ENCODE results near the gene NLRP9. TPM values are rescaled to one million over a fixed set of nuclear protein-coding genes. Genes with fewer than 3 reads are reported as not detected.

NLRP9 gene
- total and polyA plus RNA-seq, 2 of the 8 experiments (the other 6 are each of a cell fraction or from before 2014, with no cell fraction given) = not detected

Small RNAs within 50 kb of the gene (small RNA-seq; reads per million reads assigned to genes)
- gene AC010525.2 (ENCODE audit: insufficient read depth) = not detected

Other genes with a start within 250 kb of the NLRP9 start
- gene SSC5D, start 250.0 kb downstream of the NLRP9 start, total RNA-seq (2021; fragmentation: NEBNext Ultra II Directional; extraction: Animal tissue kit (Norgen Biotek cat#: 25700)) = 1.7 and 2.3 TPM in 2 replicates
- 0.39 and 0.72 TPM in 2 replicates for gene SSC5D, start 250.0 kb downstream of the NLRP9 start, polyA plus RNA-seq (2011; rRNA removed)
- 3.9 and 4.1 TPM in 2 replicates for gene SBK2, start 201.3 kb downstream of the NLRP9 start, total RNA-seq (2021; fragmentation: NEBNext Ultra II Directional; extraction: Animal tissue kit (Norgen Biotek cat#: 25700))
- gene SBK2, start 201.3 kb downstream of the NLRP9 start, polyA plus RNA-seq (2011; rRNA removed) = 3.2 and 7.4 TPM in 2 replicates
- 0.76 and 0.94 TPM in 2 replicates for gene SBK3, start 192.9 kb downstream of the NLRP9 start, total RNA-seq (2021; fragmentation: NEBNext Ultra II Directional; extraction: Animal tissue kit (Norgen Biotek cat#: 25700))
- gene SBK3, start 192.9 kb downstream of the NLRP9 start, polyA plus RNA-seq (2011; rRNA removed) = 1.5 and 2.8 TPM in 2 replicates
- gene ZNF579, start 157.6 kb downstream of the NLRP9 start, total RNA-seq (2021; fragmentation: NEBNext Ultra II Directional; extraction: Animal tissue kit (Norgen Biotek cat#: 25700)) = 18.9 and 19.0 TPM in 2 replicates
- gene ZNF579, start 157.6 kb downstream of the NLRP9 start, polyA plus RNA-seq (2011; rRNA removed) = 10.0 and 16.4 TPM in 2 replicates
- 17.6 and 18.5 TPM in 2 replicates for gene FIZ1, start 138.9 kb downstream of the NLRP9 start, total RNA-seq (2021; fragmentation: NEBNext Ultra II Directional; extraction: Animal tissue kit (Norgen Biotek cat#: 25700))
- gene FIZ1, start 138.9 kb downstream of the NLRP9 start, polyA plus RNA-seq (2011; rRNA removed) = 9.1 and 13.0 TPM in 2 replicates
- 4.7 and 5.4 TPM in 2 replicates for gene ZNF524, start 138.1 kb downstream of the NLRP9 start, total RNA-seq (2021; fragmentation: NEBNext Ultra II Directional; extraction: Animal tissue kit (Norgen Biotek cat#: 25700))
- gene ZNF524, start 138.1 kb downstream of the NLRP9 start, polyA plus RNA-seq (2011; rRNA removed) = 4.4 and 7.0 TPM in 2 replicates
- 13.6 and 14.6 TPM in 2 replicates for gene ZNF865, start 132.8 kb downstream of the NLRP9 start, total RNA-seq (2021; fragmentation: NEBNext Ultra II Directional; extraction: Animal tissue kit (Norgen Biotek cat#: 25700))
- gene ZNF865, start 132.8 kb downstream of the NLRP9 start, polyA plus RNA-seq (2011; rRNA removed) = 3.5 and 5.9 TPM in 2 replicates
- gene ZNF784, start 113.8 kb downstream of the NLRP9 start, total RNA-seq (2021; fragmentation: NEBNext Ultra II Directional; extraction: Animal tissue kit (Norgen Biotek cat#: 25700)) = 8.0 and 8.6 TPM in 2 replicates
- 6.5 and 9.8 TPM in 2 replicates for gene ZNF784, start 113.8 kb downstream of the NLRP9 start, polyA plus RNA-seq (2011; rRNA removed)
- gene ZNF580, start 97.4 kb downstream of the NLRP9 start, total RNA-seq (2021; fragmentation: NEBNext Ultra II Directional; extraction: Animal tissue kit (Norgen Biotek cat#: 25700)) = 24.6 and 26.3 TPM in 2 replicates
- 12.0 and 25.4 TPM in 2 replicates for gene ZNF580, start 97.4 kb downstream of the NLRP9 start, polyA plus RNA-seq (2011; rRNA removed)
- 73.0 and 76.0 TPM in 2 replicates for gene ZNF581, start 94.8 kb downstream of the NLRP9 start, total RNA-seq (2021; fragmentation: NEBNext Ultra II Directional; extraction: Animal tissue kit (Norgen Biotek cat#: 25700))
- 76.1 and 97.6 TPM in 2 replicates for gene ZNF581, start 94.8 kb downstream of the NLRP9 start, polyA plus RNA-seq (2011; rRNA removed)
- 19.1 and 20.1 TPM in 2 replicates for gene CCDC106, start 90.2 kb downstream of the NLRP9 start, total RNA-seq (2021; fragmentation: NEBNext Ultra II Directional; extraction: Animal tissue kit (Norgen Biotek cat#: 25700))
- gene CCDC106, start 90.2 kb downstream of the NLRP9 start, polyA plus RNA-seq (2011; rRNA removed) = 12.0 and 19.4 TPM in 2 replicates
- 252 and 269 TPM in 2 replicates for gene U2AF2, start 83.4 kb downstream of the NLRP9 start, total RNA-seq (2021; fragmentation: NEBNext Ultra II Directional; extraction: Animal tissue kit (Norgen Biotek cat#: 25700))
- gene U2AF2, start 83.4 kb downstream of the NLRP9 start, polyA plus RNA-seq (2011; rRNA removed) = 162 and 297 TPM in 2 replicates
- gene EPN1, start 63.2 kb downstream of the NLRP9 start, total RNA-seq (2021; fragmentation: NEBNext Ultra II Directional; extraction: Animal tissue kit (Norgen Biotek cat#: 25700)) = 200 and 206 TPM in 2 replicates
- 49.6 and 116 TPM in 2 replicates for gene EPN1, start 63.2 kb downstream of the NLRP9 start, polyA plus RNA-seq (2011; rRNA removed)
- gene RFPL4A, start 20.7 kb upstream of the NLRP9 start, total RNA-seq (2021; fragmentation: NEBNext Ultra II Directional; extraction: Animal tissue kit (Norgen Biotek cat#: 25700)) = not detected in 2 replicates
- gene RFPL4A, start 20.7 kb upstream of the NLRP9 start, polyA plus RNA-seq (2011; rRNA removed) = not detected in 2 replicates
- not detected in 2 replicates for gene RFPL4AL1, start 30.7 kb upstream of the NLRP9 start, total RNA-seq (2021; fragmentation: NEBNext Ultra II Directional; extraction: Animal tissue kit (Norgen Biotek cat#: 25700))
- not detected in 2 replicates for gene RFPL4AL1, start 30.7 kb upstream of the NLRP9 start, polyA plus RNA-seq (2011; rRNA removed)
- gene NLRP11, start 93.6 kb upstream of the NLRP9 start, total RNA-seq (2021; fragmentation: NEBNext Ultra II Directional; extraction: Animal tissue kit (Norgen Biotek cat#: 25700)) = not detected in 2 replicates
- gene NLRP11, start 93.6 kb upstream of the NLRP9 start, polyA plus RNA-seq (2011; rRNA removed) = 0.02 TPM in 1 of 2 replicates, not detected in the other
- not detected in 2 replicates for gene NLRP4, start 98.1 kb upstream of the NLRP9 start, total RNA-seq (2021; fragmentation: NEBNext Ultra II Directional; extraction: Animal tissue kit (Norgen Biotek cat#: 25700))
- gene NLRP4, start 98.1 kb upstream of the NLRP9 start, polyA plus RNA-seq (2011; rRNA removed) = not detected in 2 replicates
- not detected in 2 replicates for gene NLRP13, start 193.9 kb upstream of the NLRP9 start, total RNA-seq (2021; fragmentation: NEBNext Ultra II Directional; extraction: Animal tissue kit (Norgen Biotek cat#: 25700))
- gene NLRP13, start 193.9 kb upstream of the NLRP9 start, polyA plus RNA-seq (2011; rRNA removed) = not detected in 2 replicates
- not detected in 2 replicates for gene NLRP8, start 209.4 kb upstream of the NLRP9 start, total RNA-seq (2021; fragmentation: NEBNext Ultra II Directional; extraction: Animal tissue kit (Norgen Biotek cat#: 25700))
- gene NLRP8, start 209.4 kb upstream of the NLRP9 start, polyA plus RNA-seq (2011; rRNA removed) = not detected in 2 replicates
- gene NLRP5, start 248.4 kb upstream of the NLRP9 start, total RNA-seq (2021; fragmentation: NEBNext Ultra II Directional; extraction: Animal tissue kit (Norgen Biotek cat#: 25700)) = not detected in 2 replicates
- not detected in 2 replicates for gene NLRP5, start 248.4 kb upstream of the NLRP9 start, polyA plus RNA-seq (2011; rRNA removed)

All from H1 (cell line).